Measurements from ENCODE around the gene TGFBR2.

GRCh38 chr3:30687930-30688570, 81.6 kb downstream of the TGFBR2 start:
- TF ChIP-seq CTCF (IDR thresholded peaks at IDR 0.05; ENCODE audit: insufficient read depth, low read length, poor library complexity, severe bottlenecking) (no peak), EZH2phosphoT487 (conservative IDR thresholded peaks at IDR 0.05; ENCODE audit: low read length) (no peak)

All from SU-DHL-6 (cell line).